ENCODE results near the gene USP40.

- no peak for TF ChIP-seq ELF4 (IDR thresholded peaks at IDR 0.05)
- TF ChIP-seq FOXK2 (IDR thresholded peaks at IDR 0.05): no peak
- no peak for TF ChIP-seq SUZ12 (IDR thresholded peaks at IDR 0.05)
- TF ChIP-seq SP1 (IDR thresholded peaks at IDR 0.05): no peak
- TF ChIP-seq TARDBP (IDR thresholded peaks at IDR 0.05): no peak
- no peak for TF ChIP-seq FOXM1 (IDR thresholded peaks at IDR 0.05; ENCODE audit: borderline replicate concordance)
- TF ChIP-seq ZNF384 (IDR thresholded peaks at IDR 0.05): no peak
- no peak for TF ChIP-seq FOXA1 (IDR thresholded peaks at IDR 0.05)
- no peak for TF ChIP-seq BHLHE40 (IDR thresholded peaks at IDR 0.05; ENCODE audit: borderline replicate concordance)
- TF ChIP-seq ARNT (IDR thresholded peaks at IDR 0.05): no peak
- TF ChIP-seq HDGF (IDR thresholded peaks at IDR 0.05; ENCODE audit: borderline replicate concordance): no peak
Measured at GRCh38 chr2:233428008-233428407, 138.6 kb downstream of the USP40 start.

Data from HEK293T (cell line).